Measurements from ENCODE around the gene RTKN2.

The RTKN2 gene

GRCh38 chr10:62253704-62254103 lies 14.9 kb downstream of the RTKN2 start:
- peaks cover 25% of the 10 kb centered on the region for H3K36me3 ChIP-seq
- no peaks in the 10 kb centered on the region for H3K27me3 ChIP-seq (ENCODE audit: insufficient read depth, low read depth, severe bottlenecking)
- TF ChIP-seq CTCF (IDR thresholded peaks at IDR 0.05; ENCODE audit: low read depth, low read length): no peak
- no peak overlapping the region for H3K27ac ChIP-seq
- H3K9me3 ChIP-seq (ENCODE audit: severe bottlenecking): no peaks in the 10 kb centered on the region
- no peak for DNase-seq
- no peak overlapping the region for H3K4me3 ChIP-seq (ENCODE audit: low read depth, low read length)

GRCh38 chr10:62252051-62252450 lies 16.6 kb downstream of the RTKN2 start:
- TF ChIP-seq CTCF (IDR thresholded peaks at IDR 0.05; ENCODE audit: low read depth, low read length): no peak
- H3K27ac ChIP-seq: no peak overlapping the region
- no peak overlapping the region for H3K4me3 ChIP-seq (ENCODE audit: low read depth, low read length)
- DNase-seq: no peak
- no peaks in the 10 kb centered on the region for H3K9me3 ChIP-seq (ENCODE audit: severe bottlenecking)
- peaks cover 17% of the 10 kb centered on the region for H3K36me3 ChIP-seq
- H3K27me3 ChIP-seq (ENCODE audit: insufficient read depth, low read depth, severe bottlenecking): no peaks in the 10 kb centered on the region

GRCh38 chr10:62250594-62251198 lies 17.9 kb downstream of the RTKN2 start:
- H3K9me3 ChIP-seq (ENCODE audit: severe bottlenecking): no peaks in the 10 kb centered on the region
- H3K36me3 ChIP-seq: peaks cover 7% of the 10 kb centered on the region
- H3K4me3 ChIP-seq (ENCODE audit: low read depth, low read length): no peak overlapping the region
- TF ChIP-seq CTCF (IDR thresholded peaks at IDR 0.05; ENCODE audit: low read depth, low read length): no peak
- H3K27me3 ChIP-seq (ENCODE audit: insufficient read depth, low read depth, severe bottlenecking): no peaks in the 10 kb centered on the region
- DNase-seq: no peak
- no peak overlapping the region for H3K27ac ChIP-seq

GRCh38 chr10:62249957-62250356 lies 18.7 kb downstream of the RTKN2 start:
- Histone ChIP-seq H3K27me3 (ENCODE audit: insufficient read depth, low read depth, severe bottlenecking) (no peaks in the 10 kb centered on the region), H3K27ac (no peak overlapping the region), H3K36me3 (peaks cover 7% of the 10 kb centered on the region), H3K9me3 (ENCODE audit: severe bottlenecking) (no peaks in the 10 kb centered on the region), H3K4me3 (ENCODE audit: low read depth, low read length) (no peak overlapping the region)
- no peak for TF ChIP-seq CTCF (IDR thresholded peaks at IDR 0.05; ENCODE audit: low read depth, low read length)
- no peak for DNase-seq

- H3K36me3 ChIP-seq: peaks cover 3% of the 10 kb centered on the region
- H3K9me3 ChIP-seq (ENCODE audit: severe bottlenecking): no peaks in the 10 kb centered on the region
- H3K27ac ChIP-seq: no peak overlapping the region
- no peaks in the 10 kb centered on the region for H3K27me3 ChIP-seq (ENCODE audit: insufficient read depth, low read depth, severe bottlenecking)
- H3K4me3 ChIP-seq (ENCODE audit: low read depth, low read length): no peak overlapping the region
- no peak for TF ChIP-seq CTCF (IDR thresholded peaks at IDR 0.05; ENCODE audit: low read depth, low read length)
- DNase-seq: no peak
Observed at GRCh38 chr10:62248465-62248864, 20.2 kb downstream of the RTKN2 start.

Measured in WERI-Rb-1 (cell line).